K562 (cell line): ENCODE data around the gene TBC1D2. TPM values are rescaled to one million over a fixed set of nuclear protein-coding genes. Genes with fewer than 3 reads are reported as not detected.

Experiments used
- ZNF318 ChIP-seq, 2 experiments: fragments of 450-650 bp; IDR thresholded peaks; 2 replicates each; pipeline ENCODE4 v1.6.1; 2016; ENCODE audit warnings: mild to moderate bottlenecking in 2 of 2, borderline replicate concordance in 1 of 2, low read depth in 1 of 2, moderate library complexity in 1 of 2
- polyA plus RNA-seq, 8 experiments: library from polyadenylated mRNA; depleted of rRNA in 4 of 8; stranded (reverse) in 5 of 8; unstranded in 3 of 8; fragments of >200 nt; fragmentation: Nextera tagmentation in 2 of 8; fragmentation: Illumina TruSeq in 1 of 8; extraction: Ambion mirVana in 2 of 8; extraction: Trizol in 1 of 8; gene quantifications; 2 replicates each; pipeline versions ENCODE4 v1.2.1 to v1.2.3, GENCODE V29; 2011 to 2014; ENCODE audit warnings: inconsistent platforms in 1 of 8, missing spikeins in 1 of 8
- total RNA-seq, 7 experiments: library from RNA; depleted of rRNA in 6 of 7; stranded (reverse); fragments of >200 nt in 6 of 7; fragmentation: Illumina TruSeq in 2 of 7; extraction: Trizol in 2 of 7; gene quantifications; 2 replicates each; pipeline versions ENCODE4 v1.2.1 to v1.2.3, GENCODE V29; 2011 to 2021; ENCODE audit warnings: low replicate concordance in 1 of 7

TBC1D2 gene
- total and polyA plus RNA-seq, 9 of the 15 experiments (the other 6 are each of a cell fraction or from before 2014, with no cell fraction given): 0.10 to 7.0 (median 2.5) TPM

GRCh38 chr9:98262056-98262455, 6.6 kb upstream of the TBC1D2 start (continued):
- TF ChIP-seq ZNF318 (IDR thresholded peaks at IDR 0.05; ENCODE audit: borderline replicate concordance in 1 of 2, low read depth in 1 of 2): no peak
